PC-9 (cell line): ENCODE measurements around the gene SPRR2D. TPM values are rescaled to one million over a fixed set of nuclear protein-coding genes. Genes with fewer than 3 reads are reported as not detected.

ENCODE experiments used
- BruUV-seq: library from RNA; stranded (reverse); fragments of 400-500 nt; replicated peaks from 2 replicates; lab custom pipeline; 2021; lab: Mats Ljungman, UMichigan
- CTCF ChIA-PET: fragments of 300-600 bp; sonication (Branson Sonifier 250); formaldehyde crosslinking; loops from one replicate; lab custom pipeline; 2022; ENCODE audit warnings: antibody characterized with exemption; lab: Charles Lee
- POLR2A ChIA-PET: fragments of 300-600 bp; sonication (Branson Sonifier 250); formaldehyde crosslinking; loops from one replicate; lab custom pipeline; 2022; ENCODE audit warnings: antibody characterized with exemption; ENCODE audit not compliant: unreplicated experiment; lab: Charles Lee
- DNase-seq, 2 experiments: peaks; one replicate each; pipeline versions ENCODE4 v3.0.0 to v3.0.0-alpha.2; 2015 to 2022; ENCODE audit warnings: mixed read lengths in 1 of 2
- H2AFZ ChIP-seq: fragments of 200-600 bp; sonication (generic); 2 replicates; pipeline ENCODE4 v1.8.1; 2017; ENCODE audit warnings: antibody characterized with exemption
- H3F3A ChIP-seq: fragments of 200-600 bp; sonication (generic); 2 replicates; pipeline ENCODE4 v1.8.1; 2017; ENCODE audit warnings: antibody characterized with exemption, mild to moderate bottlenecking, low read depth; ENCODE audit not compliant: insufficient read depth
- H3K27ac ChIP-seq: fragments of 200-600 bp; sonication (generic); 2 replicates; pipeline ENCODE4 v1.6.1; 2016; ENCODE audit warnings: mixed run types
- H3K27me3 ChIP-seq: fragments of 200-600 bp; sonication (generic); 2 replicates; pipeline ENCODE4 v1.6.1; 2016; ENCODE audit warnings: low read depth, mixed run types; ENCODE audit not compliant: insufficient read depth
- H3K36me3 ChIP-seq: fragments of 200-600 bp; sonication (generic); 2 replicates; pipeline ENCODE4 v1.6.1; 2016; ENCODE audit warnings: low read depth, mixed run types
- H3K4me1 ChIP-seq: fragments of 200-600 bp; sonication (generic); replicated peaks from 2 replicates; pipeline ENCODE4 v1.6.1; 2016; ENCODE audit warnings: mixed run types; ENCODE audit not compliant: insufficient read depth
- H3K4me2 ChIP-seq: fragments of 200-600 bp; sonication (generic); 2 replicates; pipeline ENCODE4 v1.6.1; 2017; ENCODE audit warnings: mixed run types
- H3K4me3 ChIP-seq: fragments of 200-600 bp; sonication (generic); 2 replicates; pipeline ENCODE4 v1.6.1; 2016; ENCODE audit warnings: mixed run types
- H3K79me2 ChIP-seq: fragments of 200-600 bp; sonication (generic); 2 replicates; pipeline ENCODE4 v1.6.1; 2017; ENCODE audit warnings: low read depth, mixed run types
- H3K9me2 ChIP-seq: fragments of 200-600 bp; sonication (generic); 2 replicates; pipeline ENCODE4 v1.8.1; 2017; ENCODE audit warnings: mild to moderate bottlenecking; ENCODE audit not compliant: insufficient read depth
- H3K9me3 ChIP-seq: fragments of 200-600 bp; sonication (generic); 2 replicates; pipeline ENCODE4 v1.8.1; 2016; ENCODE audit warnings: low read depth; ENCODE audit not compliant: insufficient read depth
- H4K20me1 ChIP-seq: fragments of 200-600 bp; sonication (generic); 2 replicates; pipeline ENCODE4 v1.8.1; 2017; ENCODE audit not compliant: insufficient read depth
- EZH2 ChIP-seq: fragments of 200-600 bp; sonication (generic); IDR thresholded peaks from 2 replicates; pipeline ENCODE4 v1.8.0; 2017; ENCODE audit warnings: antibody characterized with exemption, low read depth
- intact Hi-C: fragments of 100-400 bp; cut with micrococcal nuclease; formaldehyde crosslinking; loops from one replicate; pipeline ENCODE4 v1.10.0; 2022; ENCODE audit not compliant: unreplicated experiment
- total RNA-seq: library from RNA; stranded (reverse); gene quantifications from 2 replicates; pipeline ENCODE4 v1.2.3, GENCODE V29; 2021
- TF ChIP-seq, protein P1 (sequence below): fragments of 200-600 bp; sonication (generic); conservative IDR thresholded peaks from 2 replicates; pipeline ENCODE4 v1.6.1; 2017; ENCODE audit warnings: mixed run types, antibody characterized with exemption, mild to moderate bottlenecking, moderate library complexity

Gene SPRR2D
- total RNA-seq, 1 experiment from 2014 or later, result not detected

DNA sequence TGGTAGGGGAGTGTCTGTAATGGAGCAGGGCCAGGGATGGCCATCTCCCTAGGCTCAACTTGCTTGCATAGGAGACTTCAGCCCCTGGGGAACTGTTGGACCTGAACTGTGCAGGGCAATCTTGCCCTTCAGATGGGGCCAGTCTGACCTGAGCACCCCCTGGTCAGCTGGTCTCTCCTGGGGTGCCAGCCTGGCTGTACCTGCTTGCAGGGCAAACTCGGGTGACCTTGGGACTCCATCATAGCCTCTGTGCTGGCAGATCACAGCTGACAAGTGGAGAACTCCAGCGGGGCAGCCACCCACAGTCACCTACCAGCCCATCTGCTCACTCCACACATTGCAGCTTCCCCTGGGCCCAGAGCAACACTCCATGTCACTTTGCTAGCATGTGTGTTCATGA lies 8.3 kb upstream of the SPRR2D start:
- H3K27ac ChIP-seq, result no peak overlapping the region
- H3K4me1 ChIP-seq, result no peaks in the 10 kb centered on the region
- ChIA-PET POLR2A (no interaction called here), CTCF (interaction anchor here (0.6 kb wide), 1 partner anchor 181 kb away, joined by 3 read pairs; no protein-coding TSS in a partner anchor)
- H2AFZ ChIP-seq, result no peak overlapping the region
- no peak for DNase-seq
- H3K9me2 ChIP-seq, result no peaks in the 10 kb centered on the region
- H4K20me1 ChIP-seq, result no peaks in the 10 kb centered on the region
- H3K79me2 ChIP-seq, result no peaks in the 10 kb centered on the region
- no peak overlapping the region for H3K4me2 ChIP-seq
- H3F3A ChIP-seq, result no peaks in the 10 kb centered on the region
- H3K27me3 ChIP-seq, result peaks cover 7% of the 10 kb centered on the region; the same call in 1 of the 2 replicates
- TF ChIP-seq, protein P1, sequence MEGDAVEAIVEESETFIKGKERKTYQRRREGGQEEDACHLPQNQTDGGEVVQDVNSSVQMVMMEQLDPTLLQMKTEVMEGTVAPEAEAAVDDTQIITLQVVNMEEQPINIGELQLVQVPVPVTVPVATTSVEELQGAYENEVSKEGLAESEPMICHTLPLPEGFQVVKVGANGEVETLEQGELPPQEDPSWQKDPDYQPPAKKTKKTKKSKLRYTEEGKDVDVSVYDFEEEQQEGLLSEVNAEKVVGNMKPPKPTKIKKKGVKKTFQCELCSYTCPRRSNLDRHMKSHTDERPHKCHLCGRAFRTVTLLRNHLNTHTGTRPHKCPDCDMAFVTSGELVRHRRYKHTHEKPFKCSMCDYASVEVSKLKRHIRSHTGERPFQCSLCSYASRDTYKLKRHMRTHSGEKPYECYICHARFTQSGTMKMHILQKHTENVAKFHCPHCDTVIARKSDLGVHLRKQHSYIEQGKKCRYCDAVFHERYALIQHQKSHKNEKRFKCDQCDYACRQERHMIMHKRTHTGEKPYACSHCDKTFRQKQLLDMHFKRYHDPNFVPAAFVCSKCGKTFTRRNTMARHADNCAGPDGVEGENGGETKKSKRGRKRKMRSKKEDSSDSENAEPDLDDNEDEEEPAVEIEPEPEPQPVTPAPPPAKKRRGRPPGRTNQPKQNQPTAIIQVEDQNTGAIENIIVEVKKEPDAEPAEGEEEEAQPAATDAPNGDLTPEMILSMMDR, result no peak
- TF ChIP-seq EZH2, result no peak
- no TSS peak for BruUV-seq
- H3K4me3 ChIP-seq, result no peak overlapping the region
- H3K36me3 ChIP-seq, result no peaks in the 10 kb centered on the region
- H3K9me3 ChIP-seq, result no peaks in the 10 kb centered on the region
- intact Hi-C loops, result no loop called here

DNA sequence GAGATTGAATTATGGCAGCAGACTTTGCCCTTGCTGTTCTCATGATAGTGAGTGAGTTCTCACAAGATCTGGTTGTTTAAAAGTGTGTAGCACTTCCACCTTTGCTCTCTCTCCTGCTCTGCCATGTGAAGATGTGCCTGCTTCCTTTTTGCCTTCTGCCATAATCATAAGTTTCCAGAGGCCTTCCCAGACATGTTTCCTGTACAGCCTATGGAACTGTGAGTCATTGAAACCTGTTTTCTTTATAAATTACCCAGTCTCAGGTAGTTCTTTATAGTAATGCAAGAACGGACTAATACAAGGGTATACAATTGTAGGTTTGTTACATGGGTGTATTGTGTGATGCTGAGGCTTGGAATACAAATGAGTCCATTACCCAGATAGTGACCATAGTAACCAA lies 5.7 kb downstream of the SPRR2D start:
- no peak overlapping the region for H3K4me3 ChIP-seq
- H2AFZ ChIP-seq, result no peak overlapping the region
- H3K4me1 ChIP-seq, result peaks cover 34% of the 10 kb centered on the region
- TF ChIP-seq, protein P1, result no peak
- TF ChIP-seq EZH2, result no peak
- BruUV-seq, result no TSS peak
- no peaks in the 10 kb centered on the region for H3K9me3 ChIP-seq
- peaks cover 11% of the 10 kb centered on the region; the same call in 1 of the 2 replicates for H3F3A ChIP-seq
- no peaks in the 10 kb centered on the region for H3K27me3 ChIP-seq
- no peak for DNase-seq
- H3K79me2 ChIP-seq, result no peaks in the 10 kb centered on the region
- H3K9me2 ChIP-seq, result no peaks in the 10 kb centered on the region
- H4K20me1 ChIP-seq, result no peaks in the 10 kb centered on the region
- H3K27ac ChIP-seq, result no peak overlapping the region
- no peaks in the 10 kb centered on the region for H3K36me3 ChIP-seq
- intact Hi-C loops, result no loop called here
- ChIA-PET POLR2A (no interaction called here), CTCF (no interaction called here)
- H3K4me2 ChIP-seq, result no peak overlapping the region

GRCh38 chr1:153032677-153033308 lies 8.1 kb downstream of the SPRR2D start:
- Histone ChIP-seq H3K4me3 (no peak overlapping the region), H3K79me2 (no peaks in the 10 kb centered on the region), H2AFZ (no peak overlapping the region), H3K27ac (peak overlapping the region; percentile 48; the same call in 1 of the 2 replicates), H3K27me3 (no peaks in the 10 kb centered on the region), H3K4me2 (peak overlapping the region; percentile 65), H3K9me2 (no peaks in the 10 kb centered on the region), H3F3A (peaks cover 11% of the 10 kb centered on the region; the same call in 1 of the 2 replicates), H3K36me3 (no peaks in the 10 kb centered on the region), H3K9me3 (no peaks in the 10 kb centered on the region), H3K4me1 (peaks cover 37% of the 10 kb centered on the region), H4K20me1 (no peaks in the 10 kb centered on the region)
- ChIA-PET POLR2A (no interaction called here), CTCF (interaction anchor here (0.8 to 1.3 kb wide), 4 partner anchors 59 to 162 kb away, joined by 4 to 6 read pairs (median 4); no protein-coding TSS in a partner anchor)
- TF ChIP-seq, protein P1, result peak; percentile 64
- no peak for TF ChIP-seq EZH2
- intact Hi-C loops, result loop anchor here (1.0 to 5.0 kb wide), 4 partner anchors 80 to 161 kb away; no protein-coding TSS in a partner anchor
- DNase-seq, result peak; percentile 71 to 96
- BruUV-seq, result no TSS peak
